C4-2B (cell line): ENCODE data around the gene SAMD13.

Source experiments
- H3K27ac ChIP-seq: fragments of 450-650 bp; 2 replicates; pipeline ENCODE4 v1.5.1; 2017
- CTCF ChIP-seq: fragments of 450-650 bp; conservative IDR thresholded peaks from 2 replicates; pipeline ENCODE4 v1.5.1; 2017; ENCODE audit warnings: mild to moderate bottlenecking
- ZFX ChIP-seq: fragments of 450-650 bp; IDR thresholded peaks from 2 replicates; pipeline ENCODE4 v1.6.1; 2017

The SAMD13 gene

DNA sequence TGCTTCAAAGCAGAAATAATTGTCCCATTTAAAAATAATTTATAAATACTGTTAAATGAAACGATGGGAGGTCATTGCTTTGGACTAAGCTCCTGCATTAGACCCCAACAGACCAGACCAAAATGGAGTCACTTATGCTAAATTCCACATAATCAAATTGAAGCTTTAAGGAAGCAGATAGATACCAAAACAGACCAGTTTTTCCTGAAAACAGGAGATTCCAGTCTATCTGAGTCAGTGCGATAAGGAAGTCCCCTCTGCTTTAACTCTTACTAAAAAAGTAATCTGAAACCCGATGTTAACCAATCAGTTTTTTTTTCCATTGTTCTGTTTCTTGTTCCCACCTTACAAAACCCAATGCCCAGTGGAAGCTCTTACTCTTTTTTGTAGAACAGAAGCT is 80.6 kb downstream of the SAMD13 start:
- H3K27ac ChIP-seq: no peak overlapping the region
- TF ChIP-seq CTCF (no peak), ZFX (no peak)

- H3K27ac ChIP-seq: no peak overlapping the region
- TF ChIP-seq ZFX (no peak), CTCF (no peak)
Observed at GRCh38 chr1:84385347-84385746, 83.8 kb downstream of the SAMD13 start.

GRCh38 chr1:84386716-84387479 is 85.4 kb downstream of the SAMD13 start:
- TF ChIP-seq CTCF: no peak
- no peak for TF ChIP-seq ZFX
- H3K27ac ChIP-seq: no peak overlapping the region

GRCh38 chr1:84387480-84388163 is 86.1 kb downstream of the SAMD13 start:
- no peak for TF ChIP-seq CTCF
- TF ChIP-seq ZFX: 0 out of 2 replicates have a peak, but pooled peaks have one; percentile 10

GRCh38 chr1:84390226-84390625 is 88.7 kb downstream of the SAMD13 start:
- H3K27ac ChIP-seq: no peak overlapping the region
- no peak for TF ChIP-seq ZFX
- no peak for TF ChIP-seq CTCF

More at GRCh38 chr1:84387480-84388163, 86.1 kb downstream of the SAMD13 start:
- H3K27ac ChIP-seq: no peak overlapping the region

DNA sequence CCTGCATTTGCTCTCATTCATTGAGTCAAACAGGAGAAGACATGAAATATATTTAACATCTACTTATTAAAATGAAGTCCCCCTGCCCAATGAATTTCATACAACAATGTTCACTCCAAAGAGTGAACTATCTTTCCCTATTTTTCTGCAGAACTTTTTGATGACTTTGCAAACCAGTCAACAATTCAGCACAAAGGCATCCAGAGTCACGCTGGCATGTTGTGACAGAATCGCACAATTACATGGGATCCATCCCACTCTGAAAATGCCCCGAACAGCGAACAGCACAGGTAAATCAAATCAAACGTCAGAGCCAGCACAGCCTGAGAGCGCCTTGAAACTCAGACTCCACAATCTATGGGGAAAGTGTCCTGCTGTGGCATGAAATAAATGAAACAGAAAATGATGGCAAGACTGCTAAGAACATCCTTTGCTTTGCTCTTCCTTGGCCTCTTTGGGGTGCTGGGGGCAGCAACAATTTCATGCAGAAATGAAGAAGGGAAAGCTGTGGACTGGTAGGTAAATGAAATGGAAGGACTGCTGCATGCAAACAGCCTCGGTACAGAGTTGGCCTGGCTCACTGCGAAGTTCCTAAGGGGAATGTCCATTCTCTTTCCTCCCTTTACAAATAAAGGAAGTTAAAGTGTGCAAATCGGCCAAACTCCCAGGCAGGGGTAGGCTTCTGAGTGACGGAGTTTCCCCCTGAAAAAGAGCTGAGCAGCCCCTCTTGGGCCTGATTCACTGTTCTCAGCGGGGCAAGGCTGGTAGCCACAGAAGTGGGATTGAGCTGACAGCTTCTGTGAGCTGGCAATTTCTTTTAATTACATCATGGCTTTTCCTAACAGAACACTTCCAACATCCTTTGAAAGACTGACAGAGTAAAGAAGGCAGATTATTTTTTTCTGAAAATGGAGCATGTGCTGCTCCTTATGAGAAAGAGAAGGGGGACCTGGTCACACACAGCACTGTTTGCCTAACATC is 97.0 kb downstream of the SAMD13 start, which contains the start of gene DNASE2B:
TSS of gene DNASE2B (plus strand) at position 310 of the 981 bp plus-strand sequence. CDS start at position 391, 81 bp downstream.
- no peak within 1 kb of the TSS for H3K27ac ChIP-seq
- no peak for TF ChIP-seq ZFX
- TF ChIP-seq CTCF: no peak
